SK-N-MC (cell line): Measurements from ENCODE around the gene GLRA3.

Experiments
- EZH2 ChIP-seq: fragments of 200-600 bp; sonication (generic); IDR thresholded peaks from one replicate; pipeline ENCODE4 v1.6.1; 2017; ENCODE audit warnings: antibody characterized with exemption
- POLR2AphosphoS5 ChIP-seq: IDR thresholded peaks from 2 replicates; pipeline ENCODE4 v1.6.1; 2012; ENCODE audit warnings: mild to moderate bottlenecking, low read depth, low read length, borderline replicate concordance

- TF ChIP-seq POLR2AphosphoS5 (no peak), EZH2 (no peak)
Observed at GRCh38 chr4:174650711-174651355, 178.2 kb downstream of the GLRA3 start.
